K562 (cell line): ENCODE measurements around the gene SHISA9. TPM values are rescaled to one million over a fixed set of nuclear protein-coding genes. Genes with fewer than 3 reads are reported as not detected.
A peak's percentile ranks its signal among the peaks of the same experiment; 100 is the strongest.

Source experiments
- ARID1B ChIP-seq: fragments of 450-650 bp; IDR thresholded peaks from 2 replicates; pipeline ENCODE4 v1.6.1; 2016; ENCODE audit warnings: antibody characterized with exemption, mild to moderate bottlenecking, inconsistent platforms
- CBFA2T2 ChIP-seq: fragments of 450-650 bp; conservative IDR thresholded peaks from 2 replicates; pipeline ENCODE4 v1.6.1; 2017; ENCODE audit warnings: mild to moderate bottlenecking
- CBX3 ChIP-seq, 2 experiments: IDR thresholded peaks; 1 replicate in 1 of 2; 2 replicates in 1 of 2; pipeline ENCODE4 v1.6.1; 2012; ENCODE audit warnings: inconsistent platforms in 2 of 2, low read length in 2 of 2, borderline replicate concordance in 1 of 2, control low read depth in 1 of 2
- CTBP1 ChIP-seq: fragments of 450-650 bp; IDR thresholded peaks from 2 replicates; pipeline ENCODE4 v1.6.1; 2016; ENCODE audit warnings: borderline replicate concordance
- ETV1 ChIP-seq: fragments of 450-650 bp; conservative IDR thresholded peaks from 2 replicates; pipeline ENCODE4 v1.6.1; 2016; ENCODE audit warnings: missing genetic modification characterization, control low read depth, low read depth, missing compliant biosample characterization
- FOSL1 ChIP-seq: fragments of 200-800 bp; sonication (Bioruptor generic); conservative IDR thresholded peaks from 2 replicates; pipeline ENCODE4 v1.6.1; 2016; ENCODE audit warnings: missing genetic modification characterization, missing compliant biosample characterization
- HCFC1 ChIP-seq: IDR thresholded peaks from 2 replicates; pipeline ENCODE4 v1.6.1; 2012; ENCODE audit warnings: low read depth, low read length, improper control_type of control experiment
- HNRNPK ChIP-seq: fragments of 200-400 bp; formaldehyde crosslinking; IDR thresholded peaks from one replicate; pipeline ENCODE4 v1.6.1; 2018; ENCODE audit warnings: mild to moderate bottlenecking, low read depth, low read length; ENCODE audit not compliant: poor library complexity, severe bottlenecking
- MCM3 ChIP-seq: fragments of 450-650 bp; IDR thresholded peaks from 2 replicates; pipeline ENCODE4 v1.6.1; 2016
- NFRKB ChIP-seq: fragments of 450-650 bp; IDR thresholded peaks from 2 replicates; pipeline ENCODE4 v1.6.1; 2016; ENCODE audit warnings: low read depth
- PCBP2 ChIP-seq: fragments of 200-400 bp; formaldehyde crosslinking; IDR thresholded peaks from 2 replicates; pipeline ENCODE4 v1.6.1; 2018; ENCODE audit warnings: low read length, low read depth, mild to moderate bottlenecking, moderate library complexity; ENCODE audit not compliant: poor library complexity, severe bottlenecking
- PHTF2 ChIP-seq: fragments of 250-450 bp; sonication (Bioruptor Pico); IDR thresholded peaks from 2 replicates; pipeline ENCODE4 v1.5.0; 2021; ENCODE audit warnings: mild to moderate bottlenecking
- SIX5 ChIP-seq, 2 experiments: IDR thresholded peaks; 2 replicates each; pipeline ENCODE4 v1.6.1; 2011; ENCODE audit warnings: low read length in 2 of 2, borderline replicate concordance in 1 of 2, low read depth in 1 of 2, mild to moderate bottlenecking in 1 of 2, moderate library complexity in 1 of 2; ENCODE audit not compliant: insufficient read depth in 1 of 2
- SNIP1 ChIP-seq: fragments of 450-650 bp; IDR thresholded peaks from 2 replicates; pipeline ENCODE4 v1.7.1; 2017; ENCODE audit warnings: low read depth, mild to moderate bottlenecking
- STAT5A ChIP-seq: IDR thresholded peaks from 2 replicates; pipeline ENCODE4 v1.6.1; 2012; ENCODE audit warnings: low read length, inconsistent platforms, borderline replicate concordance
- TBL1XR1 ChIP-seq, 2 experiments: IDR thresholded peaks; 2 replicates each; pipeline ENCODE4 v1.6.1; 2012; ENCODE audit warnings: improper control_type of control experiment in 2 of 2, low read length in 2 of 2, mild to moderate bottlenecking in 1 of 2
- TEAD1 ChIP-seq, 2 experiments: fragments of 450-650 bp in 1 of 2; sonication (generic) in 1 of 2; formaldehyde crosslinking; IDR thresholded peaks; 2 replicates each; pipeline versions ENCODE4 v1.4.0 to v1.8.0; 2020 to 2022; ENCODE audit warnings: mild to moderate bottlenecking in 2 of 2, missing genetic modification reagents in 1 of 2
- ZNF140 ChIP-seq: fragments of 250-450 bp; sonication (Bioruptor Pico); IDR thresholded peaks from 2 replicates; pipeline ENCODE4 v1.8.0; 2021; ENCODE audit warnings: moderate library complexity, mild to moderate bottlenecking, inconsistent platforms
- ZNF146 ChIP-seq: IDR thresholded peaks from one replicate; pipeline ENCODE4 v1.6.1; 2018; ENCODE audit warnings: missing compliant biosample characterization; ENCODE audit not compliant: unreplicated experiment
- ZNF23 ChIP-seq: fragments of 250-450 bp; sonication (Bioruptor Pico); IDR thresholded peaks from 2 replicates; pipeline ENCODE4 v1.4.0; 2020; ENCODE audit warnings: mild to moderate bottlenecking
- ZNF511 ChIP-seq: sonication (generic); formaldehyde crosslinking; IDR thresholded peaks from 2 replicates; pipeline ENCODE4 v1.8.0; 2022; ENCODE audit warnings: mild to moderate bottlenecking, missing genetic modification reagents
- ZNF77 ChIP-seq: fragments of 250-450 bp; sonication (Bioruptor Pico); IDR thresholded peaks from 2 replicates; pipeline ENCODE4 v1.5.0; 2020
- ZNF830 ChIP-seq: fragments of 250-450 bp; sonication (Bioruptor Pico); IDR thresholded peaks from 2 replicates; pipeline ENCODE4 v1.5.0; 2021; ENCODE audit warnings: mild to moderate bottlenecking
- polyA plus RNA-seq, 8 experiments: library from polyadenylated mRNA; depleted of rRNA in 4 of 8; stranded (reverse) in 5 of 8; unstranded in 3 of 8; fragments of >200 nt; fragmentation: Nextera tagmentation in 2 of 8; fragmentation: Illumina TruSeq in 1 of 8; extraction: Ambion mirVana in 2 of 8; extraction: Trizol in 1 of 8; gene quantifications; 2 replicates each; pipeline versions ENCODE4 v1.2.1 to v1.2.3, GENCODE V29; 2011 to 2014; ENCODE audit warnings: inconsistent platforms in 1 of 8, missing spikeins in 1 of 8
- total RNA-seq, 7 experiments: library from RNA; depleted of rRNA in 6 of 7; stranded (reverse); fragments of >200 nt in 6 of 7; fragmentation: Illumina TruSeq in 2 of 7; extraction: Trizol in 2 of 7; gene quantifications; 2 replicates each; pipeline versions ENCODE4 v1.2.1 to v1.2.3, GENCODE V29; 2011 to 2021; ENCODE audit warnings: low replicate concordance in 1 of 7
- TF ChIP-seq, protein P1 (sequence below): fragments of 450-650 bp; IDR thresholded peaks from 2 replicates; pipeline ENCODE4 v1.6.1; 2016; ENCODE audit warnings: missing biosample characterization, missing genetic modification characterization
- TF ChIP-seq, protein P2 (sequence below): sonication (generic); formaldehyde crosslinking; IDR thresholded peaks from 2 replicates; pipeline ENCODE4 v1.8.1; 2023; ENCODE audit warnings: mild to moderate bottlenecking, missing genetic modification reagents, moderate library complexity
- TF ChIP-seq, protein P3 (sequence below): sonication (generic); formaldehyde crosslinking; IDR thresholded peaks from 2 replicates; pipeline ENCODE4 v1.5.0; 2020; ENCODE audit warnings: missing genetic modification reagents
- TF ChIP-seq, protein P4 (sequence below): fragments of 450-650 bp; conservative IDR thresholded peaks from 2 replicates; pipeline ENCODE4 v1.6.1; 2016; ENCODE audit warnings: missing genetic modification characterization, low read depth, mild to moderate bottlenecking, control low read depth, missing compliant biosample characterization

The SHISA9 gene
- total and polyA plus RNA-seq, 9 of the 15 experiments (the other 6 are each of a cell fraction or from before 2014, with no cell fraction given) = under 0.01 to 0.16 (median 0.01) TPM; not detected in 6

GRCh38 chr16:13134836-13135235 lies 233.4 kb downstream of the SHISA9 start (continued):
- TF ChIP-seq, protein P1, sequence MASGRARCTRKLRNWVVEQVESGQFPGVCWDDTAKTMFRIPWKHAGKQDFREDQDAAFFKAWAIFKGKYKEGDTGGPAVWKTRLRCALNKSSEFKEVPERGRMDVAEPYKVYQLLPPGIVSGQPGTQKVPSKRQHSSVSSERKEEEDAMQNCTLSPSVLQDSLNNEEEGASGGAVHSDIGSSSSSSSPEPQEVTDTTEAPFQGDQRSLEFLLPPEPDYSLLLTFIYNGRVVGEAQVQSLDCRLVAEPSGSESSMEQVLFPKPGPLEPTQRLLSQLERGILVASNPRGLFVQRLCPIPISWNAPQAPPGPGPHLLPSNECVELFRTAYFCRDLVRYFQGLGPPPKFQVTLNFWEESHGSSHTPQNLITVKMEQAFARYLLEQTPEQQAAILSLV (tag) = no peak
- TF ChIP-seq HNRNPK = no peak
- no peak for TF ChIP-seq CTBP1
- no peak for TF ChIP-seq ETV1 (tag)
- no peak for TF ChIP-seq ZNF23 (CRISPR knock-in tag)
- TF ChIP-seq, protein P2, sequence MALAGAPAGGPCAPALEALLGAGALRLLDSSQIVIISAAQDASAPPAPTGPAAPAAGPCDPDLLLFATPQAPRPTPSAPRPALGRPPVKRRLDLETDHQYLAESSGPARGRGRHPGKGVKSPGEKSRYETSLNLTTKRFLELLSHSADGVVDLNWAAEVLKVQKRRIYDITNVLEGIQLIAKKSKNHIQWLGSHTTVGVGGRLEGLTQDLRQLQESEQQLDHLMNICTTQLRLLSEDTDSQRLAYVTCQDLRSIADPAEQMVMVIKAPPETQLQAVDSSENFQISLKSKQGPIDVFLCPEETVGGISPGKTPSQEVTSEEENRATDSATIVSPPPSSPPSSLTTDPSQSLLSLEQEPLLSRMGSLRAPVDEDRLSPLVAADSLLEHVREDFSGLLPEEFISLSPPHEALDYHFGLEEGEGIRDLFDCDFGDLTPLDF = no peak
- TF ChIP-seq SNIP1 = no peak
- no peak for TF ChIP-seq PCBP2
- no peak for TF ChIP-seq FOSL1
- no peak for TF ChIP-seq ARID1B
- TF ChIP-seq ZNF511 (CRISPR knock-in tag) = no peak
- TF ChIP-seq MCM3 = no peak
- TF ChIP-seq PHTF2 = no peak
- no peak for TF ChIP-seq ZNF146 (CRISPR knock-in tag)
- TF ChIP-seq HCFC1 = no peak
- TF ChIP-seq CBFA2T2 = peak; percentile 70
- TF ChIP-seq SIX5 (IDR thresholded peaks at IDR 0.05; ENCODE audit: borderline replicate concordance in 1 of 2, insufficient read depth in 1 of 2, low read depth in 1 of 2, low read length in 2 of 2) = no peak
- TF ChIP-seq TEAD1 (CRISPR knock-in tag; IDR thresholded peaks at IDR 0.05) = no peak
- TF ChIP-seq ZNF77 (CRISPR knock-in tag) = no peak
- TF ChIP-seq NFRKB = no peak
- TF ChIP-seq STAT5A = no peak
- TF ChIP-seq, protein P3, sequence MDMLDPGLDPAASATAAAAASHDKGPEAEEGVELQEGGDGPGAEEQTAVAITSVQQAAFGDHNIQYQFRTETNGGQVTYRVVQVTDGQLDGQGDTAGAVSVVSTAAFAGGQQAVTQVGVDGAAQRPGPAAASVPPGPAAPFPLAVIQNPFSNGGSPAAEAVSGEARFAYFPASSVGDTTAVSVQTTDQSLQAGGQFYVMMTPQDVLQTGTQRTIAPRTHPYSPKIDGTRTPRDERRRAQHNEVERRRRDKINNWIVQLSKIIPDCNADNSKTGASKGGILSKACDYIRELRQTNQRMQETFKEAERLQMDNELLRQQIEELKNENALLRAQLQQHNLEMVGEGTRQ = peak; percentile 72
- no peak for TF ChIP-seq ZNF830 (CRISPR knock-in tag)
- no peak for TF ChIP-seq ZNF140 (CRISPR knock-in tag)
- TF ChIP-seq CBX3 (IDR thresholded peaks at IDR 0.05; ENCODE audit: borderline replicate concordance in 1 of 2, low read length in 2 of 2) = no peak
- TF ChIP-seq TBL1XR1 (IDR thresholded peaks at IDR 0.05; ENCODE audit: low read length in 2 of 2) = no peak
- TF ChIP-seq, protein P4, sequence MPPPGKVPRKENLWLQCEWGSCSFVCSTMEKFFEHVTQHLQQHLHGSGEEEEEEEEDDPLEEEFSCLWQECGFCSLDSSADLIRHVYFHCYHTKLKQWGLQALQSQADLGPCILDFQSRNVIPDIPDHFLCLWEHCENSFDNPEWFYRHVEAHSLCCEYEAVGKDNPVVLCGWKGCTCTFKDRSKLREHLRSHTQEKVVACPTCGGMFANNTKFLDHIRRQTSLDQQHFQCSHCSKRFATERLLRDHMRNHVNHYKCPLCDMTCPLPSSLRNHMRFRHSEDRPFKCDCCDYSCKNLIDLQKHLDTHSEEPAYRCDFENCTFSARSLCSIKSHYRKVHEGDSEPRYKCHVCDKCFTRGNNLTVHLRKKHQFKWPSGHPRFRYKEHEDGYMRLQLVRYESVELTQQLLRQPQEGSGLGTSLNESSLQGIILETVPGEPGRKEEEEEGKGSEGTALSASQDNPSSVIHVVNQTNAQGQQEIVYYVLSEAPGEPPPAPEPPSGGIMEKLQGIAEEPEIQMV = no peak
